HG03196 (cell line): Measurements from ENCODE around the gene TTLL3.
"Not testable (repeated sequence)": the region's sequence is repeated elsewhere in the genome, so short reads cannot be mapped to it uniquely, and the experiment has no call there.

Experiments used
- ATAC-seq: cut with Tn5 transposase; IDR thresholded peaks from one replicate; pipeline ENCODE4 v1.9.1; 2021; ENCODE audit not compliant: unreplicated experiment

TTLL3 gene

DNA sequence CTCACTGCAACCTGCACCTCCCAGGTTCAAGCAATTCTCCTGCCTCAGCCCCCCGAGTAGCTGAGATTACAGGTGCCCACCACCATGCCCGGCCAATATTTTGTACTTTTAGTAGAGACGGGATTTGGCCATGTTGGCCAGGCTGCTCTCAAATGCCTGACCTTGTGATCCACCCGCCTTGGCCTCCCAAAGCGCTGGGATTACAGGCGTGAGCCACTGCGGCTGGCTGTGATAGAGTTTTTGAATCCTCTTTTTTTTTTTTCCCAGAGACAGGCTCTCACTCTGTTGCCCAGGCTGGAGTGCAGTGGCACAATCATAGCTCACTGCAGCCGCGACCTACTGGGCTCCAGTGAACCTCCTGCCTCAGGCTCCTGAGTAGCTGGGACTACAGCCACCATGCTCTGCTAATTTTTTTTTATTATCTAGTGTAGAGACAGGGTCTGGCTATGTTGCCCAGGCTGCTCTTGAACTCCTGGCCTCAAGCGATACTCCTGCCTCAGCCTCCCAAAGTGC, 55.1 kb downstream of the TTLL3 start:
- ATAC-seq, result not testable (repeated sequence)

DNA sequence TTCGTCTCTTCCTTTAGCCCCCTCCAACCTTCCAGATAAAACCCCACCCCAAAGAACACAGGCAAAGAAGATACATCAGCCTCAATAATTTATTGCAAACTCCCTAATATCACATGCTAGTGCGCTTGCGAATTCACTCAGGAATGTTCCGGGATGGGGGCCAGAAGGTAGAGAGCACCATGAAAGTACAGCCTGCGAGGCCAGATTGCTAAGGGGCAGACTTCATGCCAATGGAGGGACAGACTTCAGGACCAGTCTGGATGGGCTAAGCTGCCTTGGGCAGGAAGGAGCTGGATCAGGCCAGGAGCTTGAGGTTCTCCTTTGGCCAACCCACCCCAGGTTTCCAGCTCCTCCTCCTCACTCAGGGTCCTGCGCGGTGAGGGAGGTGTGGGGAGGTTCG, 56.6 kb downstream of the TTLL3 start:
- ATAC-seq, result no peak

DNA sequence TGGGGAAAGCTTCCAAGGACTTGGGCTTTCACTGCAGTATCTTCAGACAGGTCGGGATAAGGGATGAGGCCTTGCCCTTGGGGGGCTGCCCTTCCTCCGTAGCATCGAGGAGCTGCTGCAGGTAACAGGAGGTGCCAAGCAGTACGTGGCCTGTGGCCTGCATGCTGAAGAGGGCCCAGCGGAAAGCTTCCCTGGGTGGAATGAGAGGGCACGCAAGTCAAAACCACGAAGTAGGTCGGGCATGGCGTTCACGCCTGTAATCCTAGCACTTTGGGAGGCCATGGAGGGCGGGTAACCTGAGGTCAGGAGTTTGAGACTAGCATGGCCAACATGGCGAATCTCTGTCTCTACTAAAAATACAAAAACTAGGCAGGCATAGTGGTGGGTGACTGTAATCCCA, 57.0 kb downstream of the TTLL3 start:
- ATAC-seq, result no peak

DNA sequence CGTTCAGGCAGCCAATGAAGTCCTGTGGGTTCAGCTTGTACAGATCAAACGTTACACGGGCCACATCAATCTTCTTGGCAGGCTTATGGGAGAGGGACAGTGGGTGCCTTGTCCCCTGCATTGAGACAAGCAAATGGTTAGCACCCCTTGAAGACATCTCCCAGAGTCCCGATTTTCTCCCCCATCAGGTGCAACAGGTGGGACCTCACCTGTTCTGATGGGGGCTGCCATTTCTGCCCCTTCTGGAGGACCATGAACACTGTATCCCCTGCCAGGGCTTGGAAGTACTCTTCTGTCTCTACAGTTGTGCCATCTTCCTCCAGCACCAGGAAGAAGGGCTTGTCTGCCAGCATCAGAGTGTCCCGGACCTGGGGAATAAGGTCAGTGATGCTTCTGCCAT, 59.9 kb downstream of the TTLL3 start:
- no peak for ATAC-seq

DNA sequence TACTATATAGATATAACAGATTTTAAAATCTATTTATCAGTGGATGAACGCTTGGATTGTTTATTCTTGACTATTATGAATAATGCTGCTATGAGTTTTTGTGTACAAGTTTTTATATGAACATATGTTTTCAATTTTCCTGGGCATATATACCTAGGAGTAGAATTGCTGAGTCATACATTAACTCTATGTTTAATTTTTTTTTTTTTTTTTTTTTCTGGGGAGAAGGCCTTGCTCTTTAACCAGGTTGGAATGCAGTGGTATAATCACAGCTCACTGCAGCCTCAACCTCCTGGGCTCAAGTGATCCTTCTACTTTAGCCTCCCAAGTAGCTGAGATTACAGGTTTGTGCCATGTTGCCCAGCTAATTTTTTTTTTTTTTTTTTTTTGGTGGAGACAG, 60.9 kb downstream of the TTLL3 start:
- ATAC-seq, result no peak

GRCh38 chr3:9872067-9872466, 62.0 kb downstream of the TTLL3 start:
- not testable (repeated sequence) for ATAC-seq

DNA sequence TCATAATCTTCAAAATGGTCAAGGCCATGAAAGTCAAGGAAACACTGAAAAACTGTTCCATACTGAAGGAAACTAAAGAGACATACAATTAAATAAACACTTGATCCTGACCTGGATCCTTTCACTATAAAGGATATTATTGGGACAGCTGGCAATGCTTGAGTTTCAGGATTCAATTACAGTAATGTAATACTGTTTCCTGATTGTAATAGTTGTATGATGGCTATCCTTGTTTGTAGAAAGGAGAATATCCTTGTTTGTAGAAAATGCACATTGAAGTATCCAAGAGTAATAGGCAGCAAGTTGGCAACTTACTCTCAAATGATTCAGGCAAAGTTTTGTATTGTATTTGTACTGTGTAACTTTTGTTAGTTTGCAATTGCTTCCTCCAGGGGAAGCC, 65.4 kb downstream of the TTLL3 start:
- no peak for ATAC-seq

- not testable (repeated sequence) for ATAC-seq
Observed at GRCh38 chr3:9876255-9876654, 66.2 kb downstream of the TTLL3 start.

GRCh38 chr3:9876991-9877390, 66.9 kb downstream of the TTLL3 start:
- no peak for ATAC-seq

DNA sequence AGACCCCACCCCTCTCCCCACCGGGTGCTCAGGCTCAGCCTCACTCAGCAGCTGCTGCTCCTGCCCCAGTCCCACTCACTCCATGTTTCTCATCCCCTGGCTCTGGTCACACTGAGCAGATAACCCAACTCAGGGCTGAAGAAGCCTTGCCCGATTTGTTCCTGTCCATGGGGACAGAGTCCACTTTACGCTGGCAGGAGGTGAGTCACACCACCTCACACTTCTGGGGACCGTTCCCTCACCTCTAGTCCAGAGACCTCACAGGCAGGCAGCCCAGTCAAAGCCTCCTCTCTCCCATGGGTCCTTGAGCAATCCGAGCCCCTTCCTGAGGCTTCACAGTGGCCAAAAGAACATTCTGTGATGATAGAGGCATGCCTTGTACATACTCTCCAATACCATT, 68.6 kb downstream of the TTLL3 start:
- no peak for ATAC-seq

DNA sequence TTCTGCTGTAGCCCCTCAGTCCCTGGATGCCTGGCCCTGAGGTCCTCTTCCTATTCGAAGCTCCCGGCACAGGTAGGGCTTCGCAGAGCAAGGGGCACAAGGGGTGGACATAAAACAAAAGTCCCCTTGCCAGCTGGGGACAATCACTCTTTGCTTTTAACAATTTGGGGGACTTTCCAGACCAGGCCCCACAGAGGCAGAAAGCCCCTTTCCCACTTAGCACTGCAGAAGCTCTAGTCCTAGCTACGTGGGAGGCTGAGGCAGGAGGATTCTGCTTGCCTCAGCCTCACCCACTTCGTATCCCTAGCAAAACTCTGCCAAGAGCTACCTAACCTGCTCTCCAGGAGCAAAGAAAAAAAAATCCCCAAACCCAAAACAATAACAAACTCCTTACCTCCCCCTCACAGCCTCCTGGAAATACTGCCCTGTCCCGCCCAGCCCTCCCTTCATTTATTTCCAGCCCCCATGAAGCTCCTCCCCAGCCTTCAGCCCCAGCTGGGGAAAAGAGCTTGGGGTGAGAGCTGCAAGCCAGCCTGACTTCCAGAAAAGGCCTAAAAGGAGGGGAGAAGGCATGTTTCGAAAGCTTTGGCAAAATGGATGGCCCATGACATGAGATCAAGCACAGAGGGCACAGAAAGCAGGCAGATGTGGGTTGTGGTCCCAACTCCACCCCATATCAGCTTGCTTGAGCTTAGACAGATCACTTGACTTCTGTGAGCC, 69.9 kb downstream of the TTLL3 start, which contains the start of gene CIDEC:
Gene CIDEC, minus strand, starts transcription at position 424 of the 720 bp plus-strand sequence. CDS start 1,767 bp downstream, outside the sequence.
- no peak for ATAC-seq

GRCh38 chr3:9881441-9881840, 71.4 kb downstream of the TTLL3 start:
- ATAC-seq, result no peak

- no peak for ATAC-seq
Observed at GRCh38 chr3:9883706-9884554, 73.9 kb downstream of the TTLL3 start.

GRCh38 chr3:9884555-9885165, 74.6 kb downstream of the TTLL3 start:
- no peak for ATAC-seq
